DOHH2 (cell line): ENCODE results near the gene RNF180.

Source experiments
- EZH2phosphoT487 ChIP-seq: fragments of 200-600 bp; sonication (generic); IDR thresholded peaks from 2 replicates; pipeline ENCODE4 v1.6.1; 2017; ENCODE audit warnings: borderline replicate concordance, mild to moderate bottlenecking, antibody characterized with exemption, low read length, moderate library complexity, mixed read lengths
- TF ChIP-seq, protein P1 (sequence below): fragments of 200-600 bp; sonication (generic); IDR thresholded peaks from one replicate; pipeline ENCODE4 v1.5.1; 2014; ENCODE audit warnings: antibody characterized with exemption, mild to moderate bottlenecking, low read depth, low read length; ENCODE audit not compliant: poor library complexity, severe bottlenecking

- TF ChIP-seq, protein P1, sequence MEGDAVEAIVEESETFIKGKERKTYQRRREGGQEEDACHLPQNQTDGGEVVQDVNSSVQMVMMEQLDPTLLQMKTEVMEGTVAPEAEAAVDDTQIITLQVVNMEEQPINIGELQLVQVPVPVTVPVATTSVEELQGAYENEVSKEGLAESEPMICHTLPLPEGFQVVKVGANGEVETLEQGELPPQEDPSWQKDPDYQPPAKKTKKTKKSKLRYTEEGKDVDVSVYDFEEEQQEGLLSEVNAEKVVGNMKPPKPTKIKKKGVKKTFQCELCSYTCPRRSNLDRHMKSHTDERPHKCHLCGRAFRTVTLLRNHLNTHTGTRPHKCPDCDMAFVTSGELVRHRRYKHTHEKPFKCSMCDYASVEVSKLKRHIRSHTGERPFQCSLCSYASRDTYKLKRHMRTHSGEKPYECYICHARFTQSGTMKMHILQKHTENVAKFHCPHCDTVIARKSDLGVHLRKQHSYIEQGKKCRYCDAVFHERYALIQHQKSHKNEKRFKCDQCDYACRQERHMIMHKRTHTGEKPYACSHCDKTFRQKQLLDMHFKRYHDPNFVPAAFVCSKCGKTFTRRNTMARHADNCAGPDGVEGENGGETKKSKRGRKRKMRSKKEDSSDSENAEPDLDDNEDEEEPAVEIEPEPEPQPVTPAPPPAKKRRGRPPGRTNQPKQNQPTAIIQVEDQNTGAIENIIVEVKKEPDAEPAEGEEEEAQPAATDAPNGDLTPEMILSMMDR: no peak
- TF ChIP-seq EZH2phosphoT487: no peak
Observed at GRCh38 chr5:64331597-64332277, 166.1 kb downstream of the RNF180 start.
